SK-N-SH (cell line): ENCODE measurements around the gene CERS6. TPM values are rescaled to one million over a fixed set of nuclear protein-coding genes. Genes with fewer than 3 reads are reported as not detected.

Experiments
- CTCF ChIA-PET: fragments of 300-600, 350-600 bp; formaldehyde crosslinking; extraction: SDS; loops from one replicate; lab custom pipeline; 2021; lab: Yijun Ruan, JAX
- POLR2A ChIA-PET: fragments of 350-600 bp; sonication (Branson Sonifier 250); formaldehyde crosslinking; extraction: SDS; loops from one replicate; lab custom pipeline; 2020; ENCODE audit warnings: antibody characterized with exemption, inconsistent platforms; lab: Yijun Ruan, JAX
- DNase-seq: peaks from one replicate; pipeline ENCODE4 v3.0.0; 2012
- H2AFZ ChIP-seq: fragments of 200-600 bp; sonication (generic); 2 replicates; pipeline ENCODE4 v1.8.1; 2016; ENCODE audit warnings: antibody characterized with exemption, mild to moderate bottlenecking, low read depth
- H3F3A ChIP-seq: fragments of 200-600 bp; sonication (generic); replicated peaks from 2 replicates; pipeline ENCODE3; 2016; ENCODE audit warnings: antibody characterized with exemption, mild to moderate bottlenecking; ENCODE audit not compliant: insufficient read depth
- H3K27ac ChIP-seq, 2 experiments: fragments of 200-500 bp in 1 of 2; fragments of 200-600 bp in 1 of 2; sonication (Bioruptor generic) in 1 of 2; sonication (generic), shearing (Covaris generic) in 1 of 2; 2 replicates each; pipeline versions ENCODE4 v1.5.1 to v1.6.1; 2014 to 2016; ENCODE audit warnings: low read depth in 2 of 2, inconsistent platforms in 1 of 2, low read length in 1 of 2, mild to moderate bottlenecking in 1 of 2, mixed read lengths in 1 of 2
- H3K27me3 ChIP-seq: fragments of 200-600 bp; sonication (generic), shearing (Covaris generic); 2 replicates; pipeline ENCODE4 v1.6.1; 2016; ENCODE audit warnings: mixed run types; ENCODE audit not compliant: insufficient read depth
- H3K36me3 ChIP-seq, 2 experiments: fragments of 200-500 bp in 1 of 2; fragments of 200-600 bp in 1 of 2; sonication (Bioruptor generic) in 1 of 2; sonication (generic) in 1 of 2; replicated peaks in 1 of 2; 2 replicates each; pipeline versions ENCODE3 to v1.5.1; 2014 to 2016; ENCODE audit warnings: low read length in 1 of 2, mild to moderate bottlenecking in 1 of 2; ENCODE audit not compliant: insufficient read depth in 2 of 2, control insufficient read depth in 1 of 2
- H3K4me1 ChIP-seq, 2 experiments: fragments of 200-500 bp in 1 of 2; fragments of 200-600 bp in 1 of 2; sonication (Bioruptor generic) in 1 of 2; sonication (generic), shearing (Covaris generic) in 1 of 2; 2 replicates each; pipeline versions ENCODE4 v1.5.1 to v1.6.1; 2014 to 2016; ENCODE audit warnings: low read depth in 1 of 2, low read length in 1 of 2, mixed run types in 1 of 2; ENCODE audit not compliant: insufficient read depth in 2 of 2, control insufficient read depth in 1 of 2
- H3K4me2 ChIP-seq: fragments of 200-600 bp; sonication (generic), shearing (Covaris generic); 2 replicates; pipeline ENCODE4 v1.6.1; 2017; ENCODE audit warnings: mixed run types
- H3K4me3 ChIP-seq, 2 experiments: fragments of 200-500 bp in 1 of 2; fragments of 200-600 bp in 1 of 2; sonication (Bioruptor generic) in 1 of 2; sonication (generic), shearing (Covaris generic) in 1 of 2; 2 replicates each; pipeline versions ENCODE4 v1.5.1 to v1.8.1; 2014 to 2016; ENCODE audit warnings: low read depth in 2 of 2, inconsistent platforms in 1 of 2, low read length in 1 of 2, mild to moderate bottlenecking in 1 of 2, mixed read lengths in 1 of 2, moderate library complexity in 1 of 2
- H3K79me2 ChIP-seq: fragments of 200-600 bp; sonication (generic); 2 replicates; pipeline ENCODE4 v1.8.1; 2017; ENCODE audit warnings: mild to moderate bottlenecking; ENCODE audit not compliant: insufficient read depth
- H3K9ac ChIP-seq: fragments of 200-600 bp; sonication (generic); 2 replicates; pipeline ENCODE4 v1.6.1; 2017; ENCODE audit warnings: mixed run types
- H3K9me2 ChIP-seq: fragments of 200-600 bp; sonication (generic); 2 replicates; pipeline ENCODE4 v1.6.1; 2017; ENCODE audit warnings: mixed run types
- H3K9me3 ChIP-seq: fragments of 200-600 bp; sonication (generic); 2 replicates; pipeline ENCODE4 v1.6.1; 2017; ENCODE audit warnings: mixed run types, mild to moderate bottlenecking, moderate library complexity
- H4K20me1 ChIP-seq: fragments of 200-600 bp; sonication (generic); 2 replicates; pipeline ENCODE4 v1.6.1; 2017; ENCODE audit warnings: mild to moderate bottlenecking, mixed run types; ENCODE audit not compliant: insufficient read depth
- CHD2 ChIP-seq: fragments of 150-350 bp; IDR thresholded peaks from 2 replicates; pipeline ENCODE4 v1.6.1; 2018; ENCODE audit warnings: low read length; ENCODE audit not compliant: partially characterized antibody
- CTCF ChIP-seq: fragments of 200-600 bp; sonication (generic); IDR thresholded peaks from 2 replicates; pipeline ENCODE4 v1.6.1; 2017; ENCODE audit warnings: antibody characterized with exemption, mild to moderate bottlenecking, moderate library complexity
- EZH2phosphoT487 ChIP-seq: fragments of 200-600 bp; sonication (generic); IDR thresholded peaks from 2 replicates; pipeline ENCODE4 v1.6.1; 2017; ENCODE audit warnings: low read depth, mixed run types, mild to moderate bottlenecking, antibody characterized with exemption, moderate library complexity, borderline replicate concordance
- GABPA ChIP-seq: IDR thresholded peaks from 2 replicates; pipeline ENCODE4 v1.4.0; 2012; ENCODE audit warnings: low read depth, mild to moderate bottlenecking
- IRF3 ChIP-seq: fragments of 150-350 bp; IDR thresholded peaks from 2 replicates; pipeline ENCODE4 v1.6.1; 2016; ENCODE audit warnings: mild to moderate bottlenecking, low read depth, low read length
- JUND ChIP-seq: IDR thresholded peaks from 2 replicates; pipeline ENCODE4 v1.4.0; 2012
- MEF2A ChIP-seq: IDR thresholded peaks from 2 replicates; pipeline ENCODE4 v1.4.0; 2012; ENCODE audit warnings: low read depth, borderline replicate concordance
- MXI1 ChIP-seq: IDR thresholded peaks from 2 replicates; pipeline ENCODE4 v1.6.1; 2012; ENCODE audit warnings: mild to moderate bottlenecking, low read depth, low read length, improper control_type of control experiment
- NRF1 ChIP-seq: IDR thresholded peaks from 2 replicates; pipeline ENCODE4 v1.6.1; 2012; ENCODE audit warnings: low read depth, mild to moderate bottlenecking, low read length
- SIN3A ChIP-seq: IDR thresholded peaks from 2 replicates; pipeline ENCODE4 v1.6.1; 2012; ENCODE audit warnings: low read depth, mild to moderate bottlenecking, low read length, moderate library complexity, borderline replicate concordance
- TCF12 ChIP-seq: IDR thresholded peaks from 2 replicates; pipeline ENCODE4 v1.4.0; 2012
- WGBS: methylation state at CpG from one replicate; pipeline ENCODE4 v1.1.6; 2017; ENCODE audit warnings: low lambda C conversion rate; 5-methylcytosine and 5-hydroxymethylcytosine counted together
- polyA plus RNA-seq, 3 experiments: library from polyadenylated mRNA; depleted of rRNA; stranded (reverse); fragments of >200 nt; gene quantifications; 2 replicates each; pipeline ENCODE4 v1.2.3, GENCODE V29; 2012
- TF ChIP-seq, protein P1 (sequence below): fragments of 150-350 bp; IDR thresholded peaks from 2 replicates; pipeline ENCODE4 v1.6.1; 2017; ENCODE audit warnings: antibody characterized with exemption, low read length, low read depth, borderline replicate concordance
- TF ChIP-seq, protein P2 (sequence below): IDR thresholded peaks from 2 replicates; pipeline ENCODE4; 2012
- TF ChIP-seq, protein P3 (sequence below): IDR thresholded peaks from 2 replicates; pipeline ENCODE4 v1.4.0; 2012; ENCODE audit warnings: low read depth

Gene CERS6
- polyA plus RNA-seq, 1 of the 3 experiments (the other 2 are of a cell fraction) = 1.8 TPM

DNA sequence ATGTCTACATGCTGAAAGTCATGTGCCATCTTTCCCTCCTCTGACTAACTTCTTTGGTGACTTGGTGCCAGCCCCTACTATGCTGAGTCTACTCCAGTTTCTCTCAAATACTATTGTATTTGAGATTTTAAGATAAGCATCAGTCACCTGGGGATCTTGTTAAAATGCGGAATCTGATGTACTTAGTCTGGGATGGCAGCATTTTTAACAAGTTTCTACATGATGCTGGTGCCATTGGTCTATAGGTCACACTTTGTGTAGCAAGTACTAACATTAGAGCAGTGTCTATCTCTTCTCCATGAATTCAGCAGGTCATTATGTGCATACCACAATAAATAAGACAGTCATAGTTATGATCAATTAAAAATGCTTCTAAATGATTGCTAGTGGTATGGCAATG lies 106.9 kb downstream of the CERS6 start:
- Histone ChIP-seq H3K79me2 (no peaks in the 10 kb centered on the region), H4K20me1 (no peaks in the 10 kb centered on the region), H3F3A (no peaks in the 10 kb centered on the region), H3K9me2 (no peaks in the 10 kb centered on the region), H3K4me2 (no peak overlapping the region), H3K36me3 (peaks cover 0 to 8% of the 10 kb centered on the region in 2 experiments)
- DNase-seq = no peak
- no peak for TF ChIP-seq GABPA
- TF ChIP-seq SIN3A = no peak
- no peak for TF ChIP-seq CHD2
- TF ChIP-seq IRF3 = no peak
- TF ChIP-seq CTCF = no peak
- no peak for TF ChIP-seq TCF12
- no peak for TF ChIP-seq NRF1
- TF ChIP-seq, protein P1, sequence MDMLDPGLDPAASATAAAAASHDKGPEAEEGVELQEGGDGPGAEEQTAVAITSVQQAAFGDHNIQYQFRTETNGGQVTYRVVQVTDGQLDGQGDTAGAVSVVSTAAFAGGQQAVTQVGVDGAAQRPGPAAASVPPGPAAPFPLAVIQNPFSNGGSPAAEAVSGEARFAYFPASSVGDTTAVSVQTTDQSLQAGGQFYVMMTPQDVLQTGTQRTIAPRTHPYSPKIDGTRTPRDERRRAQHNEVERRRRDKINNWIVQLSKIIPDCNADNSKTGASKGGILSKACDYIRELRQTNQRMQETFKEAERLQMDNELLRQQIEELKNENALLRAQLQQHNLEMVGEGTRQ = no peak
- TF ChIP-seq EZH2phosphoT487 = no peak
- TF ChIP-seq, protein P2, sequence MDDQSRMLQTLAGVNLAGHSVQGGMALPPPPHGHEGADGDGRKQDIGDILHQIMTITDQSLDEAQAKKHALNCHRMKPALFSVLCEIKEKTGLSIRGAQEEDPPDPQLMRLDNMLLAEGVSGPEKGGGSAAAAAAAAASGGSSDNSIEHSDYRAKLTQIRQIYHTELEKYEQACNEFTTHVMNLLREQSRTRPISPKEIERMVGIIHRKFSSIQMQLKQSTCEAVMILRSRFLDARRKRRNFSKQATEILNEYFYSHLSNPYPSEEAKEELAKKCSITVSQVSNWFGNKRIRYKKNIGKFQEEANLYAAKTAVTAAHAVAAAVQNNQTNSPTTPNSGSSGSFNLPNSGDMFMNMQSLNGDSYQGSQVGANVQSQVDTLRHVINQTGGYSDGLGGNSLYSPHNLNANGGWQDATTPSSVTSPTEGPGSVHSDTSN = no peak
- TF ChIP-seq JUND = no peak
- TF ChIP-seq MXI1 = no peak
- TF ChIP-seq, protein P3, sequence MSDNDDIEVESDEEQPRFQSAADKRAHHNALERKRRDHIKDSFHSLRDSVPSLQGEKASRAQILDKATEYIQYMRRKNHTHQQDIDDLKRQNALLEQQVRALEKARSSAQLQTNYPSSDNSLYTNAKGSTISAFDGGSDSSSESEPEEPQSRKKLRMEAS = no peak
- no peak for TF ChIP-seq MEF2A
- TF ChIP-seq, all 33 proteins: peak for 0
- Histone ChIP-seq H3K27ac (no peak overlapping the region), H3K27me3 (no peaks in the 10 kb centered on the region), H3K4me3 (no peak overlapping the region), H3K9ac (no peak overlapping the region), H3K9me3 (no peaks in the 10 kb centered on the region), H3K4me1 (no peaks in the 10 kb centered on the region; a peak in 2 of 4 replicates), H2AFZ (no peak overlapping the region)
- 95% methylated on average over 1 of the region's 1 CpG for WGBS
- POLR2A ChIA-PET = no interaction called here
- CTCF ChIA-PET = no interaction called here
